Measurements from ENCODE around the gene TGFBRAP1.
A peak's percentile ranks its signal among the peaks of the same experiment; 100 is the strongest.

TGFBRAP1 gene

GRCh38 chr2:105329561-105330495, at the start of gene TGFBRAP1:
TGFBRAP1 (minus strand) TSS chr2:105329735; CDS start chr2:105308301, 21,434 bp downstream.
- DNase-seq (ENCODE audit: low read depth, low spot score) = no peak

GRCh38 chr2:105378921-105379383, 49.4 kb upstream of the TGFBRAP1 start:
- DNase-seq (ENCODE audit: low read depth, low spot score) = no peak

- DNase-seq (ENCODE audit: low read depth, low spot score) = no peak
Observed at GRCh38 chr2:105378276-105378840, 48.8 kb upstream of the TGFBRAP1 start.

GRCh38 chr2:105377871-105378270, 48.3 kb upstream of the TGFBRAP1 start:
- DNase-seq (ENCODE audit: low read depth, low spot score) = no peak

- no peak for DNase-seq (ENCODE audit: low read depth, low spot score)
Observed at GRCh38 chr2:105376789-105377240, 47.3 kb upstream of the TGFBRAP1 start.

- DNase-seq (ENCODE audit: low read depth, low spot score) = no peak
Observed at GRCh38 chr2:105376010-105376409, 46.5 kb upstream of the TGFBRAP1 start.

GRCh38 chr2:105375001-105375561, 45.5 kb upstream of the TGFBRAP1 start:
- no peak for DNase-seq (ENCODE audit: low read depth, low spot score)

GRCh38 chr2:105373895-105374401, 44.4 kb upstream of the TGFBRAP1 start:
- DNase-seq (ENCODE audit: low read depth, low spot score) = no peak

GRCh38 chr2:105373344-105373781, 43.8 kb upstream of the TGFBRAP1 start:
- no peak for DNase-seq (ENCODE audit: low read depth, low spot score)

- no peak for DNase-seq (ENCODE audit: low read depth, low spot score)
Observed at GRCh38 chr2:105371810-105372209, 42.3 kb upstream of the TGFBRAP1 start.

- no peak for DNase-seq (ENCODE audit: low read depth, low spot score)
Observed at GRCh38 chr2:105371156-105371555, 41.6 kb upstream of the TGFBRAP1 start.

GRCh38 chr2:105369777-105370690, 40.5 kb upstream of the TGFBRAP1 start:
- DNase-seq (ENCODE audit: low read depth, low spot score) = peak; percentile 68

GRCh38 chr2:105368759-105369408, 39.3 kb upstream of the TGFBRAP1 start:
- no peak for DNase-seq (ENCODE audit: low read depth, low spot score)

- no peak for DNase-seq (ENCODE audit: low read depth, low spot score)
Observed at GRCh38 chr2:105365206-105365605, 35.7 kb upstream of the TGFBRAP1 start.

GRCh38 chr2:105364436-105365139, 35.1 kb upstream of the TGFBRAP1 start:
- DNase-seq (ENCODE audit: low read depth, low spot score) = no peak

- no peak for DNase-seq (ENCODE audit: low read depth, low spot score)
Observed at GRCh38 chr2:105362862-105363591, 33.5 kb upstream of the TGFBRAP1 start.

- DNase-seq (ENCODE audit: low read depth, low spot score) = no peak
Observed at GRCh38 chr2:105361102-105361889, 31.8 kb upstream of the TGFBRAP1 start.

GRCh38 chr2:105358593-105358992, 29.1 kb upstream of the TGFBRAP1 start:
- DNase-seq (ENCODE audit: low read depth, low spot score) = no peak

All from activated CD4-positive, CD25-positive, alpha-beta regulatory T cell treated with anti-CD3 and anti-CD28 coated beads, Interleukin-2, amount 50 U/mL, for 16 hours (primary cell).